ENCODE measurements around the gene NIT1.

NIT1 gene

GRCh38 chr1:161158316-161159010 is 40.6 kb downstream of the NIT1 start:
- no peak for DNase-seq

GRCh38 chr1:161159087-161159912 is 41.4 kb downstream of the NIT1 start, which contains the start of gene USP21:
USP21 (plus strand) TSS chr1:161159500; CDS start chr1:161160641, 1,141 bp downstream.
- peak; percentile 94 for DNase-seq

- no peak for DNase-seq
Measured at GRCh38 chr1:161159913-161160243, 42.0 kb downstream of the NIT1 start.

- DNase-seq = no peak
Measured at GRCh38 chr1:161160671-161161145, 42.8 kb downstream of the NIT1 start.

- DNase-seq = no peak
Measured at GRCh38 chr1:161161652-161162051, 43.7 kb downstream of the NIT1 start.

- no peak for DNase-seq
Measured at GRCh38 chr1:161162052-161162451, 44.1 kb downstream of the NIT1 start.

- no peak for DNase-seq
Measured at GRCh38 chr1:161162806-161163205, 44.9 kb downstream of the NIT1 start.

GRCh38 chr1:161163793-161164192 is 45.9 kb downstream of the NIT1 start:
- DNase-seq = no peak

GRCh38 chr1:161164901-161165610 is 47.2 kb downstream of the NIT1 start:
- no peak for DNase-seq

GRCh38 chr1:161165742-161166668 is 48.1 kb downstream of the NIT1 start, which contains the start of gene PPOX:
PPOX (plus strand) TSS chr1:161166426; CDS start chr1:161166848, 422 bp downstream.
- DNase-seq = peak; percentile 95

- peak; percentile 31 for DNase-seq
Measured at GRCh38 chr1:161166669-161167548, 49.0 kb downstream of the NIT1 start.

- no peak for DNase-seq
Measured at GRCh38 chr1:161168906-161169305, 51.0 kb downstream of the NIT1 start.

Measured in stimulated activated CD4-positive, alpha-beta T cell treated with anti-CD3 and anti-CD28 coated beads, Interleukin-15, amount 100 ng/mL, for 24 hours (primary cell).